ENCODE results near the gene STK4.
"Not testable (repeated sequence)": the region's sequence is repeated elsewhere in the genome, so short reads cannot be mapped to it uniquely, and the experiment has no call there.

Gene STK4

GRCh38 chr20:44990425-44990824 lies 24.1 kb downstream of the STK4 start:
- no peak for DNase-seq

- no peak for DNase-seq
Measured at GRCh38 chr20:44990957-44991356, 24.6 kb downstream of the STK4 start.

- DNase-seq, result no peak
Measured at GRCh38 chr20:44993343-44993742, 27.0 kb downstream of the STK4 start.

GRCh38 chr20:44997171-44997570 lies 30.9 kb downstream of the STK4 start:
- DNase-seq, result no peak

GRCh38 chr20:44997668-44998067 lies 31.4 kb downstream of the STK4 start:
- no peak for DNase-seq

GRCh38 chr20:45008521-45009049 lies 42.3 kb downstream of the STK4 start:
- no peak for DNase-seq

- no peak for DNase-seq
Measured at GRCh38 chr20:45010399-45010828, 44.1 kb downstream of the STK4 start.

GRCh38 chr20:45011108-45011526 lies 44.8 kb downstream of the STK4 start:
- no peak for DNase-seq

- DNase-seq, result no peak
Measured at GRCh38 chr20:45012682-45013302, 46.5 kb downstream of the STK4 start.

- DNase-seq, result not testable (repeated sequence)
Measured at GRCh38 chr20:45014131-45014530, 47.8 kb downstream of the STK4 start.

GRCh38 chr20:45014671-45015415 lies 48.5 kb downstream of the STK4 start:
- DNase-seq, result no peak

GRCh38 chr20:45016089-45016671 lies 49.9 kb downstream of the STK4 start:
- DNase-seq, result no peak

- DNase-seq, result no peak
Measured at GRCh38 chr20:45017281-45017680, 51.0 kb downstream of the STK4 start.

- DNase-seq, result no peak
Measured at GRCh38 chr20:45017857-45018256, 51.5 kb downstream of the STK4 start.

GRCh38 chr20:45019027-45019761 lies 52.9 kb downstream of the STK4 start:
- DNase-seq, result no peak

GRCh38 chr20:45019762-45020123 lies 53.4 kb downstream of the STK4 start:
- DNase-seq, result no peak

- no peak for DNase-seq
Measured at GRCh38 chr20:45020236-45020886, 54.0 kb downstream of the STK4 start.

GRCh38 chr20:45021631-45022030 lies 55.3 kb downstream of the STK4 start:
- DNase-seq, result no peak

- DNase-seq, result not testable (repeated sequence)
Measured at GRCh38 chr20:45023140-45023539, 56.8 kb downstream of the STK4 start.

- no peak for DNase-seq
Measured at GRCh38 chr20:45028424-45029136, 62.3 kb downstream of the STK4 start.

GRCh38 chr20:45029884-45030283 lies 63.6 kb downstream of the STK4 start:
- DNase-seq, result no peak

- no peak for DNase-seq
Measured at GRCh38 chr20:45032276-45032675, 66.0 kb downstream of the STK4 start.
